ENCODE data around the gene ACAD10. TPM values are rescaled to one million over a fixed set of nuclear protein-coding genes. Genes with fewer than 3 reads are reported as not detected.

Gene ACAD10
- total and polyA plus RNA-seq, 10 of the 15 experiments (the other 5 are each of a cell fraction or from before 2014, with no cell fraction given) = 2.9 to 21.9 (median 17.5) TPM

DNA sequence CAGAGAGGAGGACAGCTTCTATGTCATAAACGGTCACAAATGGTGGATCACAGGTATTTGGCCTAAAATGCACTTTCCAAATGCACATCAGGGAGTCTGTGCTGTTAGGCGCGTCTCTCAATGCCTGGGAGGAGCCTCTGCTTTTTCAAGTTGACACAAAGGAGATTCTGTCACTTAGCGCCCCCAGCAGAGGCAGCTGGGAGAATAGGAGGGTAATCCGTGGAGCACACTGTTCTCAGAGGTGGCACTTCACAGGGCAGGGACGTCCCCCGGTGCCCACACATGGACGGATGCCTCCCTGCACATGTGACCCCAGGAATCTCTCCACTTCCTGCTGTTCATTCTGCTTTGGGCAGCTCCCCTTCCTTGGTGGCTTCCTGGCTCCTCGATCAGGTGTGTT, 61.5 kb downstream of the ACAD10 start:
- ChIA-PET CTCF (interaction anchor here (0.6 to 0.9 kb wide), 2 partner anchors 65 kb away, joined by 3 to 6 read pairs; no protein-coding TSS in a partner anchor), SMC1A (ENCODE audit: uncharacterized antibody, unreplicated experiment) (no interaction called here), RAD21 (ENCODE audit: unreplicated experiment) (interaction anchor here (1.0 kb wide), 1 partner anchor 66 kb away, joined by 3 read pairs; no protein-coding TSS in a partner anchor), POLR2A (interaction anchor here (0.6 kb wide), 1 partner anchor 17 kb away, joined by 4 read pairs; no protein-coding TSS in a partner anchor)
- H3K4me2 ChIP-seq (ENCODE audit: control insufficient read depth, insufficient read depth) = no peak overlapping the region
- H2AFZ ChIP-seq (ENCODE audit: control insufficient read depth, low read depth, low read length) = no peak overlapping the region
- no peaks in the 10 kb centered on the region for H4K20me1 ChIP-seq (ENCODE audit: control insufficient read depth, insufficient read depth)
- FAIRE-seq (no peak), ATAC-seq (no peak), DNase-seq (ENCODE audit: low read depth, low spot score) (no peak)
- H3K9me3 ChIP-seq (replicated peaks; ENCODE audit: control insufficient read depth, insufficient read depth, low read length) = no peaks in the 10 kb centered on the region
- H3K4me3 ChIP-seq = no peak overlapping the region
- intact Hi-C loops (cut with micrococcal nuclease; ENCODE audit: unreplicated experiment) = no loop called here
- no TSS peak for BruUV-seq (replicated peaks)
- TF ChIP-seq RB1 (IDR thresholded peaks at IDR 0.05; ENCODE audit: borderline replicate concordance) (no peak), GATAD2B (conservative IDR thresholded peaks at IDR 0.05; ENCODE audit: low read depth) (no peak), CREM (IDR thresholded peaks at IDR 0.05; ENCODE audit: low read depth) (no peak), PAX8 (IDR thresholded peaks at IDR 0.05) (no peak), IKZF2 (IDR thresholded peaks at IDR 0.05) (no peak), CBX3 (IDR thresholded peaks at IDR 0.05; ENCODE audit: borderline replicate concordance, low read depth) (no peak), CHD4 (IDR thresholded peaks at IDR 0.05) (no peak), HCFC1 (IDR thresholded peaks at IDR 0.05; ENCODE audit: low read length) (no peak), MTA3 (IDR thresholded peaks at IDR 0.05; ENCODE audit: borderline replicate concordance, low read length) (no peak), RAD21 (IDR thresholded peaks at IDR 0.05; ENCODE audit: insufficient read depth, low read depth, low read length) (no peak)
- TF ChIP-seq, protein P1, sequence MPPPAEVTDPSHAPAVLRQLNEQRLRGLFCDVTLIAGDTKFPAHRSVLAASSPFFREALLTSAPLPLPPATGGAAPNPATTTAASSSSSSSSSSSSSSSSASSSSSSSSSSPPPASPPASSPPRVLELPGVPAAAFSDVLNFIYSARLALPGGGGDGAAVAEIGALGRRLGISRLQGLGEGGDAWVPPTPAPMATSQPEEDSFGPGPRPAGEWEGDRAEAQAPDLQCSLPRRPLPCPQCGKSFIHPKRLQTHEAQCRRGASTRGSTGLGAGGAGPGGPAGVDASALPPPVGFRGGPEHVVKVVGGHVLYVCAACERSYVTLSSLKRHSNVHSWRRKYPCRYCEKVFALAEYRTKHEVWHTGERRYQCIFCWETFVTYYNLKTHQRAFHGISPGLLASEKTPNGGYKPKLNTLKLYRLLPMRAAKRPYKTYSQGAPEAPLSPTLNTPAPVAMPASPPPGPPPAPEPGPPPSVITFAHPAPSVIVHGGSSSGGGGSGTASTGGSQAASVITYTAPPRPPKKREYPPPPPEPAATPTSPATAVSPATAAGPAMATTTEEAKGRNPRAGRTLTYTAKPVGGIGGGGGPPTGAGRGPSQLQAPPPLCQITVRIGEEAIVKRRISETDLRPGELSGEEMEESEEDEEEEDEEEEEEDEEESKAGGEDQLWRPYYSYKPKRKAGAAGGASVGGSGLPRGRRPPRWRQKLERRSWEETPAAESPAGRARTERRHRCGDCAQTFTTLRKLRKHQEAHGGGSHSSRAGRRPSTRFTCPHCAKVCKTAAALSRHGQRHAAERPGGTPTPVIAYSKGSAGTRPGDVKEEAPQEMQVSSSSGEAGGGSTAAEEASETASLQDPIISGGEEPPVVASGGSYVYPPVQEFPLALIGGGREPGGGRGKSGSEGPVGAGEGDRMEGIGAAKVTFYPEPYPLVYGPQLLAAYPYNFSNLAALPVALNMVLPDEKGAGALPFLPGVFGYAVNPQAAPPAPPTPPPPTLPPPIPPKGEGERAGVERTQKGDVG (CRISPR knock-in tag; IDR thresholded peaks at IDR 0.05) = no peak
- TF ChIP-seq, protein P2, sequence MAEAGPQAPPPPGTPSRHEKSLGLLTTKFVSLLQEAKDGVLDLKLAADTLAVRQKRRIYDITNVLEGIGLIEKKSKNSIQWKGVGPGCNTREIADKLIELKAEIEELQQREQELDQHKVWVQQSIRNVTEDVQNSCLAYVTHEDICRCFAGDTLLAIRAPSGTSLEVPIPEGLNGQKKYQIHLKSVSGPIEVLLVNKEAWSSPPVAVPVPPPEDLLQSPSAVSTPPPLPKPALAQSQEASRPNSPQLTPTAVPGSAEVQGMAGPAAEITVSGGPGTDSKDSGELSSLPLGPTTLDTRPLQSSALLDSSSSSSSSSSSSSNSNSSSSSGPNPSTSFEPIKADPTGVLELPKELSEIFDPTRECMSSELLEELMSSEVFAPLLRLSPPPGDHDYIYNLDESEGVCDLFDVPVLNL (IDR thresholded peaks at IDR 0.05; ENCODE audit: low read depth, low read length) = no peak
- TF ChIP-seq, protein P3, sequence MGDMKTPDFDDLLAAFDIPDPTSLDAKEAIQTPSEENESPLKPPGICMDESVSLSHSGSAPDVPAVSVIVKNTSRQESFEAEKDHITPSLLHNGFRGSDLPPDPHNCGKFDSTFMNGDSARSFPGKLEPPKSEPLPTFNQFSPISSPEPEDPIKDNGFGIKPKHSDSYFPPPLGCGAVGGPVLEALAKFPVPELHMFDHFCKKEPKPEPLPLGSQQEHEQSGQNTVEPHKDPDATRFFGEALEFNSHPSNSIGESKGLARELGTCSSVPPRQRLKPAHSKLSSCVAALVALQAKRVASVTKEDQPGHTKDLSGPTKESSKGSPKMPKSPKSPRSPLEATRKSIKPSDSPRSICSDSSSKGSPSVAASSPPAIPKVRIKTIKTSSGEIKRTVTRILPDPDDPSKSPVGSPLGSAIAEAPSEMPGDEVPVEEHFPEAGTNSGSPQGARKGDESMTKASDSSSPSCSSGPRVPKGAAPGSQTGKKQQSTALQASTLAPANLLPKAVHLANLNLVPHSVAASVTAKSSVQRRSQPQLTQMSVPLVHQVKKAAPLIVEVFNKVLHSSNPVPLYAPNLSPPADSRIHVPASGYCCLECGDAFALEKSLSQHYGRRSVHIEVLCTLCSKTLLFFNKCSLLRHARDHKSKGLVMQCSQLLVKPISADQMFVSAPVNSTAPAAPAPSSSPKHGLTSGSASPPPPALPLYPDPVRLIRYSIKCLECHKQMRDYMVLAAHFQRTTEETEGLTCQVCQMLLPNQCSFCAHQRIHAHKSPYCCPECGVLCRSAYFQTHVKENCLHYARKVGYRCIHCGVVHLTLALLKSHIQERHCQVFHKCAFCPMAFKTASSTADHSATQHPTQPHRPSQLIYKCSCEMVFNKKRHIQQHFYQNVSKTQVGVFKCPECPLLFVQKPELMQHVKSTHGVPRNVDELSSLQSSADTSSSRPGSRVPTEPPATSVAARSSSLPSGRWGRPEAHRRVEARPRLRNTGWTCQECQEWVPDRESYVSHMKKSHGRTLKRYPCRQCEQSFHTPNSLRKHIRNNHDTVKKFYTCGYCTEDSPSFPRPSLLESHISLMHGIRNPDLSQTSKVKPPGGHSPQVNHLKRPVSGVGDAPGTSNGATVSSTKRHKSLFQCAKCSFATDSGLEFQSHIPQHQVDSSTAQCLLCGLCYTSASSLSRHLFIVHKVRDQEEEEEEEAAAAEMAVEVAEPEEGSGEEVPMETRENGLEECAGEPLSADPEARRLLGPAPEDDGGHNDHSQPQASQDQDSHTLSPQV (IDR thresholded peaks at IDR 0.05) = no peak
- H3K27me3 ChIP-seq (replicated peaks in 1 of 2; ENCODE audit: control insufficient read depth in 2 of 2, insufficient read depth in 2 of 2, low read length in 1 of 2) = no peaks in the 10 kb centered on the region
- in situ Hi-C loops (cut with MboI) = no loop called here
- WGBS (ENCODE audit: insufficient coverage, insufficient replicate concordance, low lambda C conversion rate, missing lambda C conversion rate) = 83% methylated on average over 9 of the region's 9 CpGs
- peaks cover 0 to 14% of the 10 kb centered on the region in 2 experiments; a peak in 3 of 4 replicates for H3K36me3 ChIP-seq (ENCODE audit: control insufficient read depth in 2 of 2, insufficient read depth in 2 of 2, low read length in 1 of 2)
- H3K27ac ChIP-seq (ENCODE audit: control insufficient read depth, insufficient read depth) = no peak overlapping the region
- H3K9ac ChIP-seq (ENCODE audit: control insufficient read depth, insufficient read depth, low read length) = no peak overlapping the region
- H3K79me2 ChIP-seq (ENCODE audit: control insufficient read depth, insufficient read depth, low read length) = no peaks in the 10 kb centered on the region
- H3K4me1 ChIP-seq (ENCODE audit: control insufficient read depth, insufficient read depth, low read length) = no peaks in the 10 kb centered on the region
